C4-2B (cell line): ENCODE data around the gene NAA15.

Experiments
- ZFX ChIP-seq: fragments of 450-650 bp; IDR thresholded peaks from 2 replicates; pipeline ENCODE4 v1.6.1; 2017
- TF ChIP-seq, protein P1 (sequence below): fragments of 450-650 bp; conservative IDR thresholded peaks from 2 replicates; pipeline ENCODE4 v1.5.1; 2017; ENCODE audit warnings: mild to moderate bottlenecking

- TF ChIP-seq, protein P1, sequence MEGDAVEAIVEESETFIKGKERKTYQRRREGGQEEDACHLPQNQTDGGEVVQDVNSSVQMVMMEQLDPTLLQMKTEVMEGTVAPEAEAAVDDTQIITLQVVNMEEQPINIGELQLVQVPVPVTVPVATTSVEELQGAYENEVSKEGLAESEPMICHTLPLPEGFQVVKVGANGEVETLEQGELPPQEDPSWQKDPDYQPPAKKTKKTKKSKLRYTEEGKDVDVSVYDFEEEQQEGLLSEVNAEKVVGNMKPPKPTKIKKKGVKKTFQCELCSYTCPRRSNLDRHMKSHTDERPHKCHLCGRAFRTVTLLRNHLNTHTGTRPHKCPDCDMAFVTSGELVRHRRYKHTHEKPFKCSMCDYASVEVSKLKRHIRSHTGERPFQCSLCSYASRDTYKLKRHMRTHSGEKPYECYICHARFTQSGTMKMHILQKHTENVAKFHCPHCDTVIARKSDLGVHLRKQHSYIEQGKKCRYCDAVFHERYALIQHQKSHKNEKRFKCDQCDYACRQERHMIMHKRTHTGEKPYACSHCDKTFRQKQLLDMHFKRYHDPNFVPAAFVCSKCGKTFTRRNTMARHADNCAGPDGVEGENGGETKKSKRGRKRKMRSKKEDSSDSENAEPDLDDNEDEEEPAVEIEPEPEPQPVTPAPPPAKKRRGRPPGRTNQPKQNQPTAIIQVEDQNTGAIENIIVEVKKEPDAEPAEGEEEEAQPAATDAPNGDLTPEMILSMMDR = no peak
- TF ChIP-seq ZFX = no peak
Observed at GRCh38 chr4:139331185-139331584, 29.9 kb downstream of the NAA15 start.
